ENCODE results near the gene FAM107B.
"Not testable (repeated sequence)": the region's sequence is repeated elsewhere in the genome, so short reads cannot be mapped to it uniquely, and the experiment has no call there.

The FAM107B gene

DNA sequence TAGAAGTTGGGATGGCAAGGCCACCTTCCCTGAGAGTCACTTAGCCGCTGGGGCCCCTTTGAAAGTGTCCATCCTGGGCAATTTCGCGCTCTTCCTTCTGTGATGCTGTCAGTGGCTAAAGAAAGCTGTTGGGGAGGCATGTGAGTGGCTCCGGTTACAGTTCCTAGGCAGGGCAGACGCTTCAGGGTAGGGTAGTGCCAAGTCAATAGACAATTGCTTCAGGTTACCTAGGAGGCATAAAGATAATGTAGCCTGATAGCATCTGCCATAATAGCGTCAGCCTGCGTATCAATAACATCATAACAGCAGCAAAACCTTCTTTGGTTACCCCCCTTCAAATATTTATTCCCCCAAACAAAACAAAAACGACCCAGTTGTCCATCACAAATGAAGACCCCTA lies at the start of gene FAM107B:
TSS of gene FAM107B (minus strand) at position 101 of the 400 bp plus-strand sequence. CDS start 234 bp downstream, outside the sequence.
- no peak within 1 kb of the TSS for H3K4me3 Mint-ChIP-seq
- H3K9me3 Mint-ChIP-seq, result no peaks in the 10 kb centered on the region
- peaks cover 2% of the 10 kb centered on the region for H3K27me3 Mint-ChIP-seq
- no peaks in the 10 kb centered on the region for H3K4me1 Mint-ChIP-seq
- H3K36me3 Mint-ChIP-seq, result no peaks in the 10 kb centered on the region
- no peak for DNase-seq
- no peak within 1 kb of the TSS for H3K27ac Mint-ChIP-seq
- CTCF ChIA-PET, result interaction anchor here (0.6 kb wide), 1 partner anchor 653 kb away, joined by 5 read pairs; no protein-coding TSS in a partner anchor

DNA sequence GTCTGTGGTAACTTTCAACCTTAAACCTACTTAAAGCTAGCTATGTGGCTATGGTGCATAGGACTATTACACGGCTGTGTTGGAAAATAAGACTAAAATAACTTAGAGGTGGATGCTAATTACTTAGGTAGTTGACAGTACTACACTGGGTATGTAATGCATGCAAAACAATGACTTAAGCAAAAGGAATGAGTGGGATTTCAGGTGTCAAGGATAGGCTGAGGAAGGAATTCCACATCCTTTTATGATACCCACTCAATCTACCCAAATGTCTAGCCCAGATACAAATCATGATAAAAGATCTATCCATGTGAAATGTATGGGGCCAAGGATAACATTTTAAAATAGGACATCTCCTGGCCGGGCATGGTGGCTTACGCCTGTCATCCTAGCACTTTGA lies 49.3 kb upstream of the FAM107B start:
- H3K4me3 Mint-ChIP-seq, result no peak overlapping the region
- H3K27ac Mint-ChIP-seq, result no peak overlapping the region
- DNase-seq, result no peak
- CTCF ChIA-PET, result interaction anchor here (0.6 to 4.2 kb wide), 13 partner anchors 10 to 628 kb away, joined by 3 to 32 read pairs (median 5); partner anchors contain the start of genes CDNF, HSPA14 and MSANTD7
- peaks cover 5% of the 10 kb centered on the region for H3K4me1 Mint-ChIP-seq
- peaks cover 10% of the 10 kb centered on the region for H3K27me3 Mint-ChIP-seq
- no peaks in the 10 kb centered on the region for H3K36me3 Mint-ChIP-seq
- H3K9me3 Mint-ChIP-seq, result no peaks in the 10 kb centered on the region

DNA sequence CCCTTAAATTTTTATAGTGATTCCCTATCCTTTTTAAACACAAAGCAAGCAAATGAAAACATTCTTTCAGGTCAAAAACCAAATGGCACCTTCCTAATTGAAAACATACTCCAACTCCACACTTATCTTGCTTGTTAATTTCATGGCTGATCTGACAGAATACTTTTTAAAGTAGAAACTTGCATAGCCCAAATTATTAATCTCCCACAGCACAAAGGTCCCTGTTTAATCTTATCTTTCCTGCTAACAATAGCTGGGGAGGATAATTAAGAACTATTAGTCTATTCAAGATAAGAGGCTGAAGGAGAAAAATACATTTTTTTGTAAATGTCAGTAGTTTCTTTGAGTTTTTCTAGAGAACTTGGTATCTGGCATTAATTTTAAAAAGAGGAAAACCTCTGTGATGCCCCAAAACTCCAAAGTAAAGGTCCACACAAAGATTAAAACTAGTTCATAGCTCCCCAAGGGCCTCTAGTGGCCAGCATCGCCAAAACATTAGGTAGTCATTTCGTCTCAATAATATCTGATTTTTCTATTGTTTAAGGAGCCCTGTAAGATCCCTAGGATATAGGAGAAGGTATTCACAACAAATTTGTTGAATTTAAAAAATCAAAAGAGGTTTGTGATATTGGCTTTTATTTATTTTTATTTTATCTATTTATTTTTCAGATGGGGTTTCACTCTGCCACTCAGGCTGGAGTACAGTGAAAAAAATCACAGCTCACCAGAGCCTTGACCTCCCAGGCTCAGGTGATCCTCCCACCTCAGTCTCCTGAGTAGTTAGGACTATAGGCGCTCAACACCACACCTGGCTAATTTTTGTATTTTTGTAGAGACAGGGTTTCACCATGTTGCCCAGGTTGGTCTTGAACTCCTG lies 48.4 kb upstream of the FAM107B start:
- DNase-seq, result peak; percentile 59
- Mint-ChIP-seq H3K27ac (no peak overlapping the region), H3K4me1 (peaks cover 5% of the 10 kb centered on the region), H3K9me3 (no peaks in the 10 kb centered on the region), H3K4me3 (no peak overlapping the region), H3K36me3 (no peaks in the 10 kb centered on the region), H3K27me3 (peaks cover 10% of the 10 kb centered on the region)
- CTCF ChIA-PET, result interaction anchor here (0.6 to 4.2 kb wide), 24 partner anchors 9 to 627 kb away, joined by 3 to 32 read pairs (median 4); partner anchors contain the start of genes CDNF, HSPA14 and MSANTD7

DNA sequence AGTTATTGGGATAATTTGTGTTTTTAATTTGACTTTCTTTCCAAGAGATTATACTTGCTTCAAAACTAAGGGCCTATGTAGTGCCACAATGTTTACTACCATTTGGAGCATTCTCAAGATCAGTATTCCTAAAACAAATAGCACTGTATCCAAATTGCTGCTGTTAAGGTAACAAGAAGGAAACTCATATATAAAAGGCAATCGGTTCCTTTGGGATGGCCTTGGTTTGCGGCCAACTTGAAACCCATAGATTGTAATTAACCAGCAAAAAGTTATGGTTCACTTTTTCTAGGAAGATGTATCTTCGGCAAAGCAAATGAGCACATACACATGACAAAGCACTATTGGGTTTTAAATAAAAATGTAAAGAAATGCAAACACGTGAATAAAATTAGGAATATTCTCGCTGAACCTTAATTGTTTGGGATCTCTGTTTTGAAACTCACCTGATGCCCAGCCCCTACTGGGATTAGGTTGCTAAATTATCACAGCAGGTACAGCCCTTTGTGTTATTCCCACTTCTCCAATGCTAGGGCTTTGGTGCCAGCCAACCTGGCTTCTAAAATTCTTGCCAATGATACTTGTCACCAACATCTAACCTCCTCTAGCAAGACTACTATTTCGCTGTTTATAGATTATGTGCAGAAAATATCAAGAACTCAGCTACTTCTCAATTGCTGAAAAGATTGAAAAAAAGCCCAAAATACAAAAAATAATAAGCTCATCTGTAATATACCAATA lies 47.1 kb upstream of the FAM107B start:
- H3K27me3 Mint-ChIP-seq, result peaks cover 10% of the 10 kb centered on the region
- DNase-seq, result no peak
- H3K4me3 Mint-ChIP-seq, result no peak overlapping the region
- H3K9me3 Mint-ChIP-seq, result no peaks in the 10 kb centered on the region
- no peaks in the 10 kb centered on the region for H3K36me3 Mint-ChIP-seq
- CTCF ChIA-PET, result interaction anchor here (0.6 to 4.2 kb wide), 9 partner anchors 67 to 322 kb away, joined by 3 to 32 read pairs (median 4); no protein-coding TSS in a partner anchor
- peaks cover 5% of the 10 kb centered on the region for H3K4me1 Mint-ChIP-seq
- no peak overlapping the region for H3K27ac Mint-ChIP-seq

DNA sequence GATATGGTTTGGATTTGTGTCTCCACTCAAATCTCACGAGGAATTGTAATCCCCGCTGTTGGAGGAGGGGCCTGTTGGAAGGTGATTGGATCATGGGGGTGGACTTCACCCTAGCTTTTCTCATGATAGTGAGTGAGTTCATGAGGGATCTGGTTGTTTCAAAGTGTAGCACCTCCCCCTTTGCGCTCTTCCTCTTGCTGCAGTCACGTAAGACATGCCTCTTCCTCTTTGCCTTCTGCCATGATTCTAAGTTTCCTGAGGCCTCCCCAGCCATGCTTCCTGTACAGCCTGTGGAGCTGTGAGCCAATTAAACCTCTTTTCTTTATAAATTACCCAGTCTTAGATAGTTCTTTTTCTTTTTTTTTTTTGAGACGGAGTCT lies 46.1 kb upstream of the FAM107B start:
- CTCF ChIA-PET, result interaction anchor here (1.3 to 2.7 kb wide), 2 partner anchors 260 to 283 kb away, joined by 3 to 8 read pairs; no protein-coding TSS in a partner anchor
- no peak for DNase-seq
- Mint-ChIP-seq H3K9me3 (no peaks in the 10 kb centered on the region), H3K27ac (no peak overlapping the region), H3K4me1 (peaks cover 5% of the 10 kb centered on the region), H3K27me3 (peaks cover 3% of the 10 kb centered on the region), H3K36me3 (no peaks in the 10 kb centered on the region), H3K4me3 (no peak overlapping the region)

DNA sequence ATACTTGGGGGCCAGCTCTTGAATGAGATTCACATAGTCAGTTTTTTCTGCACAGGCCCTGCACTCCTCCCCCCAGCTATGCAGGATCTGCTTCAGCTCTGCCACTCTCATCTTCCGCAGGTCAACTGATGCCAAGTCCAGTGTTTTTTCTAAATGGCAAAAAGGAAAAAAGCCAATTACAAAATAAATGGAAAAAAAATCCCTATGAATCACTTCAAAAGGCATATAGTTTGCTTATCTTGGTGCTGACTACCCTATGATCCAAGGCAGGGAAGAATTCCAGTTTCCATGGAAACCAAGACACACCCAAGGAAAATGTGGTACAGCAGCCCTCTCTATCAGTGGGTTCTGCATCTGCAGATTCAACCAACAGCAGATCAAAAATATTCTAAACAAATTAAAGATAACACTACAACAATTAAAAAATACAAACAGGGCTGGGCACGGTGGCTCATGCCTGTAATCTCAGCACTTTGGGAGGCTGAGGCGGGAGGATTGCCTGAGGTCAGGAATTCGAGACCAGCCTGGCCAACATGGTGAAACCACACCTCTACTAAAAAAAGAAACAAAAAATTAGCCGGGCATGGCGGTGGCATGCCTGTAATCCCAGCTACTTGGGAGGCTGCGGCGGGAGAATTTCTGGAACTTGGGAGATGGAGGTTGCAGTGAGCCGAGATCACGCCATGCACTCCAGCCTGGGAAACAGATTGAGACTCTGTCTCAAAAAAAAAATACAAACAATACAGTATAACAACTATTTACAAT lies 45.5 kb upstream of the FAM107B start:
- H3K9me3 Mint-ChIP-seq, result no peaks in the 10 kb centered on the region
- peaks cover 5% of the 10 kb centered on the region for H3K4me1 Mint-ChIP-seq
- no peaks in the 10 kb centered on the region for H3K36me3 Mint-ChIP-seq
- H3K4me3 Mint-ChIP-seq, result no peak overlapping the region
- no peak for DNase-seq
- no peaks in the 10 kb centered on the region for H3K27me3 Mint-ChIP-seq
- CTCF ChIA-PET, result interaction anchor here (0.9 to 2.7 kb wide), 4 partner anchors 218 to 311 kb away, joined by 3 to 8 read pairs (median 4); no protein-coding TSS in a partner anchor
- H3K27ac Mint-ChIP-seq, result no peak overlapping the region

DNA sequence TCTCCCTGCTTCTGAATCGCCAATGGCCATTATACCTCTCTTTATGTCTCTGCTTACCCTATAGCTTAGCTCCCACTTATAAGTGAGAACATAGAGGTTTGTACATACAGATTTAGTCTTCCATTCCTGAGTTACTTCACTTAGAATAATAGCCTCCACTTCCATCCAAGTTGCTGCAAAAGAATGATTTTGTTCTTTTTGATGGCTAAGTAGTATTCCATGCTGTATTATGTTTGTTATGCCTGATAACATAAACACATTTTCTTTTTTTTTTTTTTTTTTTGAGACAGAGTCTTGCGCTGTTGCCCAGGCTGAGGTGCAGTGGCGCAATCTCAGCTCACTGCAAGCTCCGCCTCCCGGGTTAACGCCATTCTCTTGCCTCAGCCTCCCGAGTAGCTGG lies 42.0 kb upstream of the FAM107B start:
- not testable (repeated sequence) for H3K27ac Mint-ChIP-seq, H3K9me3 Mint-ChIP-seq, DNase-seq, H3K4me3 Mint-ChIP-seq, H3K27me3 Mint-ChIP-seq, H3K36me3 Mint-ChIP-seq
- CTCF ChIA-PET, result interaction anchor here (1.5 kb wide), 1 partner anchor 21 kb away, joined by 4 read pairs; no protein-coding TSS in a partner anchor
- peaks cover 20% of the 10 kb centered on the region for H3K4me1 Mint-ChIP-seq

DNA sequence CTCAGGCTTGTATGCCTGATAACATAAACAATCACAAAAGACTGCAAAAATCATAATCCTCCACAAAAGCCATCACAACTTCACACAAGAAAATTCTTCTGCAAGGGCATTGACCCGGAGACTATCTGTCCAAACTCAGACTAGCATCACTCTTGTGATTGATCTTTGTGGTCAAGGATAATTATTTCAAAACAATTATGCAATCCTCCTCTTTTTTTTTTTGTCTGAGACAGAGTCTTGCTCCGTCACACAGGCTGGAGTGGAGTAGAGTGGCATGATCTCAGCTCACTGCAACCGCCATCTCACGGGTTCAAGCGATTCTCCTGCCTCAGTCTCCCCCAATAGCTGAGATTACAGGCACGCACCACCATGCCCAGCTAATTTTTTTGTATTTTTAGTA lies 41.0 kb upstream of the FAM107B start:
- Mint-ChIP-seq H3K27me3 (no peaks in the 10 kb centered on the region), H3K4me3 (no peak overlapping the region), H3K36me3 (no peaks in the 10 kb centered on the region), H3K9me3 (no peaks in the 10 kb centered on the region), H3K27ac (no peak overlapping the region), H3K4me1 (peaks cover 17% of the 10 kb centered on the region)
- CTCF ChIA-PET, result interaction anchor here (1.5 kb wide), 1 partner anchor 22 kb away, joined by 4 read pairs; no protein-coding TSS in a partner anchor
- DNase-seq, result no peak

DNA sequence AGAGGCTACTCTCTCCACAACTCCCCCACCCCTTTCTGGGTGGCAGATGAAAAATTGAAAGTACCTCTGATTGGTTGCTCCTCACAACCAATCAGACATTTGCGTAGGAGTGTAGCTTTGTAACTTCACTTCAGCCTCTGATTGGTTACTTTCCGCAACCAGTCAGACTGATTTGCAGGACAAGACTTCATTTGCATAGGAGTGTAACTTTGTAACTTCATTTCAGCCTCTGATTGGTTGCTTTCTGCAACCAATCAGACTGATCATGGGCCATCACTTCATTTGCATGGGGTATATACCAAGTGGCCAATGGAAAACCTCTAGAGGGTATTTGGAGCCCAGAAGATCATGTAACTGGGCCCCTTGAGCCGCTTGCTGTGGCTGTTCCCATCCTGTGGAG lies 37.6 kb upstream of the FAM107B start:
- H3K4me1 Mint-ChIP-seq, result peaks cover 20% of the 10 kb centered on the region
- peaks cover 3% of the 10 kb centered on the region for H3K27me3 Mint-ChIP-seq
- H3K27ac Mint-ChIP-seq, result no peak overlapping the region
- H3K9me3 Mint-ChIP-seq, result no peaks in the 10 kb centered on the region
- CTCF ChIA-PET, result no interaction called here
- no peak for DNase-seq
- H3K4me3 Mint-ChIP-seq, result no peak overlapping the region
- H3K36me3 Mint-ChIP-seq, result no peaks in the 10 kb centered on the region

DNA sequence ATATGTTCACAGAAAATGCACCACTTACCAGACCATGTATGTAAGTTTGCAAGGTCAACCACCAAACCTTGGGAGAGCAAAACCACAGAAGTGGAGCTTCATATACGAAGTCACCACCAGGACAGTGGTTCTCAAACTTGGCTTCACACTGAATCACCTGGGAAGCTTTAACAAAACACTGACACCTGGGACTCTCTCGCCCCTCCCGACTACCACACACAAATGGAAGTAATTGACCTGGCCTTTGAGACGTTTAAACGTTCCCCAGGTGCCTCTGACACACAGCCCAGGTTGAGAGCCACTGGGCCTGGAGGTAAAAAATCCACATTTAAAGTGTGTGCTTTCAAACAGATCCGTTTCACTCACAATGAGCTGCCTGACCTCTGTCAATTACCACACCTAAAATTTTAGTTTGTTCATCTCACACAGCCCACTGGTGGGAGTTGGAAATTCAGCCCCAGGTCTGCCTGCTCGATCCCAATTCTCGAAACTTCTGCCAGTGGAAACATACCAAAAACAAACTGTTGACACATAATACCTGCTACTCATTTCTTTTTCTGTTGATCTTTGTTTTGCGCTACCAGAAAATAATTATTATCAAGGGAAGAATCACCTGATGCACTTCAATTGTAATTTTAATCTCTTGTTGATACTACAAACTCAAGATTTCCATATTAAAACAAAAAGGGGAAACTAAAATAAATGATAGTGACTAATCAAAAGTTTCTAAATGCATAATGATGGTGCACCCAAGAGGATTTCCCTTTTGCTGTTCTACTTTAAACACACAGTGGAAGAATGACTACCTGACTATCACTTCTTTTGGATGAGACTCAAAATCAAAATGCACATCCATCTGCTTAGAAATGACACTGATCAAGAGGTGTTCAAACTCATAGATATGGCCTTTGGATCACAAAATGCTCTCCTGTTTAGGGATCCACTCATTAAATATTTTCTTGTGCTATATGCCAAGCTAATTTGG lies 36.6 kb upstream of the FAM107B start:
- DNase-seq, result no peak
- peaks cover 20% of the 10 kb centered on the region for H3K4me1 Mint-ChIP-seq
- CTCF ChIA-PET, result no interaction called here
- no peak overlapping the region for H3K27ac Mint-ChIP-seq
- H3K36me3 Mint-ChIP-seq, result no peaks in the 10 kb centered on the region
- no peak overlapping the region for H3K4me3 Mint-ChIP-seq
- peaks cover 3% of the 10 kb centered on the region for H3K27me3 Mint-ChIP-seq
- no peaks in the 10 kb centered on the region for H3K9me3 Mint-ChIP-seq

DNA sequence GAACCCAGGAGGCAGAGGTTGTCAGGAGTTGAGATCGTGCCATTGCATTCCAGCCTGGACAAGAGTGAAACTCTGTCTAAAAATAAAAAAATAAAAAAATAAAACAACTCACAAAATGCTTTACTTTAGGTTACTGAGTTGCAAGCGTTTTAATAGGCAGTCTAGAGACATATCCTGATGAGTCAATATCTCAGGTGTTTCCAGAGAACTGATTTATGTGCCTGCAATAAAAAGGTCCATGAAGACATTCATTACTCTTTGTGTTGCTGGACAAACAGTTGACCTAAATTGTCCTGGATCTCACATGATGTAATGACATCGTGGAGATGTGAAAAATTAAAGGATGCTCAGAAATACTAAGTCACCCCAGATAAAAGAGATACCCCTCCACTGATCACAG lies 31.6 kb upstream of the FAM107B start:
- Mint-ChIP-seq H3K27me3 (peaks cover 12% of the 10 kb centered on the region), H3K4me3 (no peak overlapping the region), H3K36me3 (no peaks in the 10 kb centered on the region), H3K4me1 (peaks cover 5% of the 10 kb centered on the region), H3K9me3 (no peaks in the 10 kb centered on the region), H3K27ac (no peak overlapping the region)
- CTCF ChIA-PET, result no interaction called here
- no peak for DNase-seq

DNA sequence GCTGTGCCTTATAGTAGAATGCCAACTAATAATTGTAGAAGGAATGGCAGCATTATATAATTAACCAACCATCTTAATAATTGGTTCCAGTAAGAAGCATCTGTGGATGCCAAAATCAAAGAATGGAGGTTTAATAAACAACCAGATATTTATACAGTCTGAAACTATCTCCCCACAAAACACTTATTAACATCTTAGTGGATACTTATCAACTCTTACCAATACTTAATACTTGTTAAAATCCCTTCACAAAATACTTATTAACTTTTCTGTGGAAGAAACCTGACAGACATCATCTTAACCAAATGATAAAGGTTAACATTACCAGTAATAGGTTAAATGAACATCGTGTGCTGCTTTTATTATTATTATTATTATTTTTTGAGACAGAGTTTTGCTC lies 29.1 kb upstream of the FAM107B start:
- Mint-ChIP-seq H3K27me3 (peaks cover 20% of the 10 kb centered on the region), H3K9me3 (no peaks in the 10 kb centered on the region), H3K36me3 (no peaks in the 10 kb centered on the region), H3K4me3 (no peak overlapping the region), H3K27ac (no peak overlapping the region), H3K4me1 (no peaks in the 10 kb centered on the region)
- CTCF ChIA-PET, result no interaction called here
- no peak for DNase-seq

DNA sequence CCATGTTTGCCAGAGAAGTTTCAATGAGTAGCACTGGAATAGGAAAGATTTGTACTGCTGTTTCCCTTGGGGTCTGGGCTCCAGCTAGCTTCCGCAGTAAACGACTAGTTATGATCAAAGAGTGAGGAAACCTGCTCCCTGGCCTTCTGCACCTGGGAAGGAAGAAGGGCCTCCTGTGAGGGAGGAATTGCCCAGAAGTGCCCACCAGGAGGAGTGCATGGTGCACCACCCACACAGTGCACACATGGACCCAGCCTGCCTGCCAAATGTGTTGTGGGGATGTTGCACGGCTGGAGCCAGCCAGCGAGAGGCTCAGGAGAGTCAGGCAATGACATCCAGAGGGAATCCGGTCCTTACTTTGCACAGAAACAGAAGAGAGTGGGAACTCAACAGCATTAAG lies 27.0 kb upstream of the FAM107B start:
- Mint-ChIP-seq H3K27me3 (peaks cover 20% of the 10 kb centered on the region), H3K36me3 (no peaks in the 10 kb centered on the region), H3K4me3 (no peak overlapping the region), H3K9me3 (no peaks in the 10 kb centered on the region), H3K4me1 (no peaks in the 10 kb centered on the region), H3K27ac (no peak overlapping the region)
- DNase-seq, result no peak
- CTCF ChIA-PET, result no interaction called here
